ENCODE data around the gene MBD2. TPM values are rescaled to one million over a fixed set of nuclear protein-coding genes. Genes with fewer than 3 reads are reported as not detected.
"Not testable (repeated sequence)": the region's sequence is repeated elsewhere in the genome, so short reads cannot be mapped to it uniquely, and the experiment has no call there.

MBD2 gene
- 100 to 1,000 TPM; 133 to 134 TPM for total RNA-seq

GRCh38 chr18:54224379-54225014 is at the start of gene MBD2:
Gene MBD2 (minus strand): TSS chr18:54224669. CDS start chr18:54224559, 110 bp downstream.
- H3K4me1 Mint-ChIP-seq, result peaks cover 49% of the 10 kb centered on the region
- H3K9me3 Mint-ChIP-seq, result no peaks in the 10 kb centered on the region
- peak within 1 kb of the TSS; percentile 97 for H3K27ac Mint-ChIP-seq
- no peaks in the 10 kb centered on the region for H3K27me3 Mint-ChIP-seq
- POLR2A ChIA-PET, result interaction anchor here (0.6 to 1.7 kb wide), 12 partner anchors 14 to 135 kb away, joined by 3 to 47 read pairs (median 4); partner anchors contain the start of genes C18orf54, POLI and STARD6
- DNase-seq, result peak; percentile 95
- peak within 1 kb of the TSS; percentile 91 for H3K4me3 Mint-ChIP-seq
- CTCF ChIA-PET, result interaction anchor here (0.9 to 1.9 kb wide), 8 partner anchors 10 to 138 kb away, joined by 3 to 22 read pairs (median 5); partner anchors contain the start of genes C18orf54, POLI and STARD6
- H3K36me3 Mint-ChIP-seq (ENCODE audit: low read depth), result peaks cover 26% of the 10 kb centered on the region

GRCh38 chr18:54269893-54270844 is 45.7 kb upstream of the MBD2 start:
- Mint-ChIP-seq H3K36me3 (ENCODE audit: low read depth) (peaks cover 7% of the 10 kb centered on the region), H3K4me1 (peaks cover 39% of the 10 kb centered on the region), H3K27me3 (no peaks in the 10 kb centered on the region), H3K9me3 (no peaks in the 10 kb centered on the region), H3K4me3 (peak overlapping the region; percentile 81), H3K27ac (peak overlapping the region; percentile 89)
- POLR2A ChIA-PET, result interaction anchor here (0.6 to 4.6 kb wide), 19 partner anchors 8 to 684 kb away, joined by 3 to 52 read pairs (median 5); partner anchors contain the start of genes C18orf54, MBD2, RAB27B and STARD6
- CTCF ChIA-PET, result interaction anchor here (0.7 to 3.2 kb wide), 16 partner anchors 9 to 360 kb away, joined by 3 to 75 read pairs (median 6); partner anchors contain the start of genes C18orf54, MBD2 and STARD6
- DNase-seq, result peak; percentile 76

GRCh38 chr18:54268751-54269150 is 44.3 kb upstream of the MBD2 start:
- ChIA-PET POLR2A (interaction anchor here (0.8 to 4.6 kb wide), 8 partner anchors 16 to 90 kb away, joined by 3 to 52 read pairs (median 18); partner anchors contain the start of genes C18orf54, MBD2 and STARD6), CTCF (interaction anchor here (1.1 to 3.2 kb wide), 5 partner anchors 15 to 88 kb away, joined by 3 to 75 read pairs (median 22); partner anchors contain the start of genes C18orf54 and STARD6)
- no peak for DNase-seq
- peak overlapping the region; percentile 89 for H3K27ac Mint-ChIP-seq
- no peaks in the 10 kb centered on the region for H3K9me3 Mint-ChIP-seq
- H3K36me3 Mint-ChIP-seq (ENCODE audit: low read depth), result peaks cover 2% of the 10 kb centered on the region
- H3K4me3 Mint-ChIP-seq, result peak overlapping the region; percentile 81
- no peaks in the 10 kb centered on the region for H3K27me3 Mint-ChIP-seq
- H3K4me1 Mint-ChIP-seq, result peaks cover 52% of the 10 kb centered on the region

- Mint-ChIP-seq H3K9me3 (no peaks in the 10 kb centered on the region), H3K27me3 (no peaks in the 10 kb centered on the region), H3K27ac (no peak overlapping the region), H3K4me1 (peaks cover 60% of the 10 kb centered on the region), H3K36me3 (ENCODE audit: low read depth) (peaks cover 2% of the 10 kb centered on the region), H3K4me3 (no peak overlapping the region)
- no peak for DNase-seq
- ChIA-PET POLR2A (interaction anchor here (0.9 to 4.6 kb wide), 2 partner anchors 43 to 90 kb away, joined by 3 to 47 read pairs; partner anchors contain the start of genes C18orf54, MBD2 and STARD6), CTCF (interaction anchor here (0.9 to 1.5 kb wide), 2 partner anchors 45 to 49 kb away, joined by 3 to 7 read pairs; no protein-coding TSS in a partner anchor)
Observed at GRCh38 chr18:54267701-54268100, 43.2 kb upstream of the MBD2 start.

GRCh38 chr18:54263904-54264336 is 39.5 kb upstream of the MBD2 start:
- H3K27ac Mint-ChIP-seq, result peak overlapping the region; percentile 86
- CTCF ChIA-PET, result interaction anchor here (1.0 to 3.1 kb wide), 3 partner anchors 39 to 94 kb away, joined by 3 to 8 read pairs (median 6); partner anchors contain the start of genes C18orf54, MBD2 and STARD6
- no peaks in the 10 kb centered on the region for H3K27me3 Mint-ChIP-seq
- no peaks in the 10 kb centered on the region for H3K9me3 Mint-ChIP-seq
- POLR2A ChIA-PET, result interaction anchor here (1.4 to 3.2 kb wide), 3 partner anchors 39 to 94 kb away, joined by 8 to 16 read pairs (median 13); partner anchors contain the start of genes C18orf54, MBD2 and STARD6
- no peak for DNase-seq
- H3K4me1 Mint-ChIP-seq, result peaks cover 61% of the 10 kb centered on the region
- H3K36me3 Mint-ChIP-seq (ENCODE audit: low read depth), result no peaks in the 10 kb centered on the region
- H3K4me3 Mint-ChIP-seq, result peak overlapping the region; percentile 57

- no peaks in the 10 kb centered on the region for H3K9me3 Mint-ChIP-seq
- no peaks in the 10 kb centered on the region for H3K27me3 Mint-ChIP-seq
- ChIA-PET CTCF (interaction anchor here (2.2 kb wide), 1 partner anchor 9 kb away, joined by 6 read pairs; no protein-coding TSS in a partner anchor), POLR2A (interaction anchor here (0.6 to 1.6 kb wide), 6 partner anchors 8 to 96 kb away, joined by 3 to 14 read pairs (median 4); partner anchors contain the start of genes C18orf54, MBD2, POLI and STARD6)
- H3K4me3 Mint-ChIP-seq, result no peak overlapping the region
- DNase-seq, result no peak
- no peaks in the 10 kb centered on the region for H3K36me3 Mint-ChIP-seq (ENCODE audit: low read depth)
- peaks cover 55% of the 10 kb centered on the region for H3K4me1 Mint-ChIP-seq
- H3K27ac Mint-ChIP-seq, result peak overlapping the region; percentile 86
Observed at GRCh38 chr18:54261894-54262293, 37.4 kb upstream of the MBD2 start.

- Mint-ChIP-seq H3K36me3 (ENCODE audit: low read depth) (no peaks in the 10 kb centered on the region), H3K27ac (peak overlapping the region; percentile 41), H3K4me3 (no peak overlapping the region), H3K27me3 (no peaks in the 10 kb centered on the region), H3K9me3 (no peaks in the 10 kb centered on the region), H3K4me1 (peaks cover 51% of the 10 kb centered on the region)
- ChIA-PET CTCF (interaction anchor here (2.2 kb wide), 1 partner anchor 10 kb away, joined by 6 read pairs; no protein-coding TSS in a partner anchor), POLR2A (interaction anchor here (0.7 to 1.6 kb wide), 4 partner anchors 9 to 36 kb away, joined by 3 to 14 read pairs (median 5); partner anchors contain the start of gene POLI)
- DNase-seq, result no peak
Observed at GRCh38 chr18:54260396-54261072, 36.1 kb upstream of the MBD2 start.

- H3K27ac Mint-ChIP-seq; H3K27me3 Mint-ChIP-seq; H3K36me3 Mint-ChIP-seq (ENCODE audit: low read depth); H3K9me3 Mint-ChIP-seq; DNase-seq; POLR2A ChIA-PET; H3K4me3 Mint-ChIP-seq; CTCF ChIA-PET: not testable (repeated sequence)
- H3K4me1 Mint-ChIP-seq, result peaks cover 28% of the 10 kb centered on the region
Observed at GRCh38 chr18:54257818-54258217, 33.3 kb upstream of the MBD2 start.

GRCh38 chr18:54257015-54257414 is 32.5 kb upstream of the MBD2 start:
- POLR2A ChIA-PET, result no interaction called here

GRCh38 chr18:54255141-54255540 is 30.7 kb upstream of the MBD2 start:
- Mint-ChIP-seq H3K36me3 (ENCODE audit: low read depth) (no peaks in the 10 kb centered on the region), H3K4me3 (no peak overlapping the region), H3K27me3 (peaks cover 5% of the 10 kb centered on the region), H3K27ac (no peak overlapping the region), H3K4me1 (peaks cover 15% of the 10 kb centered on the region), H3K9me3 (no peaks in the 10 kb centered on the region)
- POLR2A ChIA-PET, result no interaction called here
- DNase-seq, result no peak
- CTCF ChIA-PET, result no interaction called here

More at GRCh38 chr18:54257015-54257414, 32.5 kb upstream of the MBD2 start:
- Mint-ChIP-seq H3K36me3 (ENCODE audit: low read depth) (no peaks in the 10 kb centered on the region), H3K27me3 (peaks cover 5% of the 10 kb centered on the region), H3K27ac (no peak overlapping the region), H3K9me3 (no peaks in the 10 kb centered on the region), H3K4me1 (peaks cover 20% of the 10 kb centered on the region), H3K4me3 (no peak overlapping the region)
- CTCF ChIA-PET, result no interaction called here
- DNase-seq, result no peak

GRCh38 chr18:54254265-54254758 is 29.8 kb upstream of the MBD2 start:
- ChIA-PET POLR2A (no interaction called here), CTCF (no interaction called here)
- no peak for DNase-seq
- no peak overlapping the region for H3K4me3 Mint-ChIP-seq
- no peak overlapping the region for H3K27ac Mint-ChIP-seq
- peaks cover 14% of the 10 kb centered on the region for H3K4me1 Mint-ChIP-seq
- H3K27me3 Mint-ChIP-seq, result peaks cover 5% of the 10 kb centered on the region
- H3K36me3 Mint-ChIP-seq (ENCODE audit: low read depth), result no peaks in the 10 kb centered on the region
- no peaks in the 10 kb centered on the region for H3K9me3 Mint-ChIP-seq
